DOHH2 (cell line): ENCODE results near the gene GRID1.

Experiments
- H3F3A ChIP-seq: fragments of 200-600 bp; sonication (generic), shearing (Covaris generic); 2 replicates; pipeline ENCODE4 v1.6.0; 2016; ENCODE audit warnings: antibody characterized with exemption, mild to moderate bottlenecking; ENCODE audit not compliant: control insufficient read depth, insufficient read depth
- H3K27ac ChIP-seq: fragments of 200-600 bp; sonication (generic); 2 replicates; pipeline ENCODE4 v1.5.1; 2014; ENCODE audit warnings: low read depth, mild to moderate bottlenecking, low read length, moderate library complexity
- H3K27me3 ChIP-seq: fragments of 200-600 bp; sonication (generic); 2 replicates; pipeline ENCODE4 v1.6.1; 2014; ENCODE audit warnings: mild to moderate bottlenecking, low read length, mixed read lengths; ENCODE audit not compliant: control insufficient read depth
- H3K36me3 ChIP-seq: fragments of 200-600 bp; sonication (generic); 2 replicates; pipeline ENCODE4 v1.6.1; 2014; ENCODE audit warnings: mild to moderate bottlenecking, low read length, moderate library complexity, mixed read lengths; ENCODE audit not compliant: control insufficient read depth
- H3K4me1 ChIP-seq: fragments of 200-600 bp; sonication (generic); 2 replicates; pipeline ENCODE4 v1.6.1; 2014; ENCODE audit warnings: mild to moderate bottlenecking, low read length, mixed read lengths; ENCODE audit not compliant: control insufficient read depth
- H3K4me2 ChIP-seq: fragments of 200-600 bp; sonication (generic); 2 replicates; pipeline ENCODE4 v1.6.0; 2014; ENCODE audit warnings: mild to moderate bottlenecking, low read length, moderate library complexity
- H3K4me3 ChIP-seq: fragments of 200-600 bp; sonication (generic); 2 replicates; pipeline ENCODE4 v1.5.1; 2014; ENCODE audit warnings: mild to moderate bottlenecking, low read length, mixed read lengths
- H3K79me2 ChIP-seq: fragments of 200-600 bp; sonication (generic); 2 replicates; pipeline ENCODE4 v1.6.1; 2014; ENCODE audit warnings: mild to moderate bottlenecking, low read length, mixed read lengths; ENCODE audit not compliant: control insufficient read depth
- H3K9me2 ChIP-seq: fragments of 200-600 bp; sonication (generic); replicated peaks from 2 replicates; pipeline ENCODE4 v1.6.1; 2014; ENCODE audit warnings: mild to moderate bottlenecking, low read length, mixed read lengths; ENCODE audit not compliant: control insufficient read depth
- H3K9me3 ChIP-seq: fragments of 200-600 bp; sonication (generic); 2 replicates; pipeline ENCODE4 v1.6.1; 2014; ENCODE audit warnings: antibody characterized with exemption, low read length, mixed read lengths; ENCODE audit not compliant: control insufficient read depth, insufficient read depth
- H4K20me1 ChIP-seq: fragments of 200-600 bp; sonication (generic); 2 replicates; pipeline ENCODE4 v1.6.0; 2014; ENCODE audit warnings: low read depth, mild to moderate bottlenecking, antibody characterized with exemption, low read length, moderate library complexity; ENCODE audit not compliant: control insufficient read depth, insufficient read depth
- EZH2phosphoT487 ChIP-seq: fragments of 200-600 bp; sonication (generic); IDR thresholded peaks from 2 replicates; pipeline ENCODE4 v1.6.1; 2017; ENCODE audit warnings: borderline replicate concordance, mild to moderate bottlenecking, antibody characterized with exemption, low read length, moderate library complexity, mixed read lengths
- TF ChIP-seq, protein P1 (sequence below): fragments of 200-600 bp; sonication (generic); IDR thresholded peaks from one replicate; pipeline ENCODE4 v1.5.1; 2014; ENCODE audit warnings: antibody characterized with exemption, mild to moderate bottlenecking, low read depth, low read length; ENCODE audit not compliant: poor library complexity, severe bottlenecking

The GRID1 gene

GRCh38 chr10:86104611-86105145 is 261.9 kb downstream of the GRID1 start:
- Histone ChIP-seq H3F3A (no peaks in the 10 kb centered on the region), H3K4me1 (no peaks in the 10 kb centered on the region), H4K20me1 (no peaks in the 10 kb centered on the region), H3K4me2 (no peak overlapping the region), H3K9me2 (no peaks in the 10 kb centered on the region), H3K9me3 (no peaks in the 10 kb centered on the region), H3K4me3 (no peak overlapping the region), H3K36me3 (no peaks in the 10 kb centered on the region), H3K27me3 (no peaks in the 10 kb centered on the region), H3K79me2 (no peaks in the 10 kb centered on the region), H3K27ac (no peak overlapping the region)
- TF ChIP-seq EZH2phosphoT487, result no peak
- TF ChIP-seq, protein P1, sequence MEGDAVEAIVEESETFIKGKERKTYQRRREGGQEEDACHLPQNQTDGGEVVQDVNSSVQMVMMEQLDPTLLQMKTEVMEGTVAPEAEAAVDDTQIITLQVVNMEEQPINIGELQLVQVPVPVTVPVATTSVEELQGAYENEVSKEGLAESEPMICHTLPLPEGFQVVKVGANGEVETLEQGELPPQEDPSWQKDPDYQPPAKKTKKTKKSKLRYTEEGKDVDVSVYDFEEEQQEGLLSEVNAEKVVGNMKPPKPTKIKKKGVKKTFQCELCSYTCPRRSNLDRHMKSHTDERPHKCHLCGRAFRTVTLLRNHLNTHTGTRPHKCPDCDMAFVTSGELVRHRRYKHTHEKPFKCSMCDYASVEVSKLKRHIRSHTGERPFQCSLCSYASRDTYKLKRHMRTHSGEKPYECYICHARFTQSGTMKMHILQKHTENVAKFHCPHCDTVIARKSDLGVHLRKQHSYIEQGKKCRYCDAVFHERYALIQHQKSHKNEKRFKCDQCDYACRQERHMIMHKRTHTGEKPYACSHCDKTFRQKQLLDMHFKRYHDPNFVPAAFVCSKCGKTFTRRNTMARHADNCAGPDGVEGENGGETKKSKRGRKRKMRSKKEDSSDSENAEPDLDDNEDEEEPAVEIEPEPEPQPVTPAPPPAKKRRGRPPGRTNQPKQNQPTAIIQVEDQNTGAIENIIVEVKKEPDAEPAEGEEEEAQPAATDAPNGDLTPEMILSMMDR, result no peak

DNA sequence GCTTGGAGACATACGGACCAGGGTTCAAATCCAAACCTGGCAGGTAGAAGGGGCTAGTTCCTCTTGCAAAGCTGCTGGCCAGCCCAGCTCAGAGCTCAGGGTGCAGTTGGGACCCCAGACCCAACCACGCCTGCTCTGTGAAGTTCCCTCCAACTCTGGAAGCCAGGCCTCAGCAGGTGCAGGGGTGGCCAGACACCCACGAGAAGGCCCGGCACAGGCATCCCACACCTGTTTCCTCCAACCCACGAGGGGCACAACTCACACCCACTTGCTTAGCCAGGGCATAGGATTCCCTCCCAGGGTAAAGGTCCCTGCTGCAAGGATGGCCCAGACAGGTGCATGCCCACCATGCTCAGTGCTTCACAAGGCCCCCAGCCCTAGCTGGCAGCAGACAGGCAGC is 262.4 kb downstream of the GRID1 start:
- no peak overlapping the region for H3K4me2 ChIP-seq
- H3K4me1 ChIP-seq, result no peaks in the 10 kb centered on the region
- H3K4me3 ChIP-seq, result no peak overlapping the region
- no peaks in the 10 kb centered on the region for H3K9me2 ChIP-seq
- no peaks in the 10 kb centered on the region for H3F3A ChIP-seq
- H3K9me3 ChIP-seq, result no peaks in the 10 kb centered on the region
- H3K27ac ChIP-seq, result no peak overlapping the region
- no peak for TF ChIP-seq EZH2phosphoT487
- TF ChIP-seq, protein P1, result no peak
- no peaks in the 10 kb centered on the region for H3K27me3 ChIP-seq
- H3K36me3 ChIP-seq, result no peaks in the 10 kb centered on the region
- H4K20me1 ChIP-seq, result no peaks in the 10 kb centered on the region
- H3K79me2 ChIP-seq, result no peaks in the 10 kb centered on the region

DNA sequence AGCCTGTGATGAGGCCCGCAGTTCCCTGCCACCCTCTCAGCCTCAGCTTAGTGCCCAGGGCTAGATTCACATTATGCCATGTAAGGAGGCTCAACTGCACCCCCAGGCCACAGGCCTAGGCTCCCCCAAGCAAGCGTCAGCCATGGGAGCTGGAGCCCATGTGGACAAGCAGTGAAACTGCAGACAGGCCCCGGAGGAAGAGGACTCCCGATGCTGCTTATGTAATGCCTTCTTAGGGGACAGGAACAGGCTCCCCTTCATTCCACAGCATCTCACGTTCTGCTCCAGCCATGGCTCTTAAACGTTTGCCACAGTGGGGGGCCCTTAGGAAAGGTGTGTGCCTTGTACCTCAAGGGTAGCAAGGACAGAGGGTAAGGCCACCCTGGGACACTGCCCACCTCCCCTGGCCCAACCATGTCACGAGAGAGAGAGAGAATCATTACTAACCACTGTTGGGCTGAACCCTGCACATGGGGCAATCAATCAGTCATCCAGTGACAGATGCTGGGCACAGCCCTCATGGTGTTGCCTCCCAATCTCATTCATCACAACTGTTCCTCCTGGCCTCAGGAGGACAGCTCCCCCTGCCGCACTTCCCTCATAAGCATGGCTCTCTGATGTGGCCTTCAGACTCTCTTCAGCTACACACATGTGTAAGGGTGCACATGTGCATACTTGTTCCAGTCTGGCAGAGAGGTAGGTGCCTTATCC is 263.0 kb downstream of the GRID1 start:
- Histone ChIP-seq H3K36me3 (no peaks in the 10 kb centered on the region), H3K79me2 (no peaks in the 10 kb centered on the region), H3K27me3 (no peaks in the 10 kb centered on the region), H3K4me3 (no peak overlapping the region), H3K9me2 (no peaks in the 10 kb centered on the region), H3K4me2 (no peak overlapping the region), H3F3A (no peaks in the 10 kb centered on the region), H3K9me3 (no peaks in the 10 kb centered on the region), H3K4me1 (no peaks in the 10 kb centered on the region), H3K27ac (no peak overlapping the region), H4K20me1 (no peaks in the 10 kb centered on the region)
- TF ChIP-seq, protein P1, result peak; percentile 22
- TF ChIP-seq EZH2phosphoT487, result no peak
